ENCODE results near the gene PCBP2.

GRCh38 chr12:53480491-53481442 is 28.9 kb downstream of the PCBP2 start:
- no peak for TF ChIP-seq CTCF (IDR thresholded peaks at IDR 0.05)
- TF ChIP-seq POLR2AphosphoS5 (IDR thresholded peaks at IDR 0.05; ENCODE audit: insufficient read depth in 1 of 2, low read depth in 1 of 2) = no peak
- TF ChIP-seq POLR2A (IDR thresholded peaks at IDR 0.05) = no peak
